ENCODE data around the gene DPH6.

The DPH6 gene

GRCh38 chr15:35327789-35328188 is 218.2 kb downstream of the DPH6 start:
- no peak for DNase-seq

DNA sequence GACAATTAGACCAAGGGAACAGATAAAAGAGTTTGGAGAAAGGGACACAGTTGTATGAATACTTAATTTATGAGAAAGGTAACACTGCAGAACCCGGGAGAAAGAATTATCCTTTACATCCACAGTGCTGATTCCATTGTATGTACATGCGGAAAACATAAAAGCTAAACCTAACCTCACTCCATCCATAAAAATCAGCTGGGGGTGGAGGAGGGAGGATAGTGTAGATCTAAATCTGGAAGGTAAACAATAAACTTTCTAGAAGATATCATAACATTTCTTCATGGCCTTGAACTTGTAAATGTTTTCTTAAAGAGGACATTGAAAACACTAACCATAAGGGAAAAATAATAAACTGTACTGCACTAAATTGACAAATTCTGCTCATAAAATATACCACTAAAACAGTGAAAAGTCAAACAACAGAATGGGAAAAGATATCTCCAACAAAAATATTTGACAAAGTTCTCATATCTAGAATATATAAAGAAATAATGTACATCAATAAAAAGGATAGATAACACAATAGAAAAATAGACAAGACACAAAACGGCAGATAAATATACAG is 220.5 kb downstream of the DPH6 start:
- DNase-seq = no peak

- no peak for DNase-seq
Measured at GRCh38 chr15:35323141-35323540, 222.8 kb downstream of the DPH6 start.

DNA sequence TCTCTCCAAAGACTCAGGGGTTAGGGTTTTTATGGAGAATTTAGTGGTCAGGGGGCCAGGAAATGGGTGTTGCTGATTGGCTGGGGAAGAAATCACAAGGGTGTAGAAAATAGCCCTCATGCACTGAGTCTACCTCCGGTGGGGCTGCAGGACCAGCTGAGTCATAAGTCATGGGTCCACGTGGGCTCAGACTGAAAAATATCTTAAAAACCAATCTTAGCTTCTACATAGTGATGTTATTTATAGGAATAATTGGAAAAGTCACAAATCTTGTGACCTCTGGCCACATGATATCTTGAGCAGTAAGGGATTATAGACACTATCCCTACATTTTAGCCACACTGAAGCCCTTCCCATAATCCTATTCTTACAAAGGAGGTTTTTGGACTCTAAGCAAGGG is 224.0 kb downstream of the DPH6 start:
- DNase-seq = no peak

GRCh38 chr15:35320911-35321310 is 225.1 kb downstream of the DPH6 start:
- no peak for DNase-seq
